Measurements from ENCODE around the gene COPS9.

Gene COPS9

DNA sequence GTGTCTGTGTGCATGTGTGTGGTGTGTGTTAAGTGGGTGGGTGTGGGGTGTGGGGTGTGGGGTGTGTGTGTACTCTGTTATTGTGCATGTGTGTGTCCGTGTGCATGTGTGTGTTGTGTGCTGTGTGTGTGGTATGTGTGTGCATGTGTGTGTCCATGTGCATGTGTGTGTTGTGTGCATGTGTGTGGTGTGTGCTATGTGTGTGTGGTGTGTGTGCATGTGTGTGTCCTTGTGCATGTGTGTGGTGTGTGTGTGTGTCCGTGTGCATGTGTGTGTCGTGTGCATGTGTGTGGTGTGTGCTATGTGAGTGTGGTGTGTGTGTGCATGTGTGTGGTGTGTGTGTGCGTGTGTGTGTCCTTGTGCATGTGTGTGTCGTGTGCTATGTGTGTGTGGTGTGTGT lies 11.3 kb upstream of the COPS9 start:
- DNase-seq, result no peak

DNA sequence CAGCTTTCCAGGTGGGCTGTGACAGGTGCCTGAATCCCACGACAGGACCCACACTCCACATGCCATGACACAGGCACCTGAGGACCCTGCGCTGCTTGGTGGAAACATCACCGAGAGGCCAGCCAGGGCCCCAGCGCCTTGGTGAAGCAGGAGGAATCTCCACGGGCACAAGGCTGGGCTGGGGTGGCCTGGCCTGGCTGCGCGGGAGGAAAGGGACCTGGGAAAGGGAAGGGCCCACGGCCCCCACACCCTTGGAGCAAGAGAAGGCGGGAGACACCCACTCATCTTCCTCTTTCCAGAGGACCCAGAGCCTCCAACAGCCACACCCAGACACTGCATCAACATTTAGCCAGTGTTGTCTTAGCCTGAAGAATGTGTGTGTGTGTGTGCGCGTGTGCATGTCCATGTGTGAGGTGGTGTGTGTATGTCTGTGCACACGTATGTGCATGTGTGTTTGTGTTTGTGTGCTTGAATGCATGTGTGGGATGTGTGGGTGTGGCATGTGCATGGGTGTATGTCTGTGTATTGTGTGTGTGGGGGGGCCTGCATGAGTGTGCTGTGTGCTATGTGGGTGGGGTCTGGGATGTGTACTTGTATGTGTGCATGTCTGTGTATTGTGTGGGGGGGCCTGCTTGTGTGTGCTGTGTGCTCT lies 10.6 kb upstream of the COPS9 start:
- no peak for DNase-seq

GRCh38 chr2:240146141-240146561 lies 10.0 kb upstream of the COPS9 start:
- no peak for DNase-seq

DNA sequence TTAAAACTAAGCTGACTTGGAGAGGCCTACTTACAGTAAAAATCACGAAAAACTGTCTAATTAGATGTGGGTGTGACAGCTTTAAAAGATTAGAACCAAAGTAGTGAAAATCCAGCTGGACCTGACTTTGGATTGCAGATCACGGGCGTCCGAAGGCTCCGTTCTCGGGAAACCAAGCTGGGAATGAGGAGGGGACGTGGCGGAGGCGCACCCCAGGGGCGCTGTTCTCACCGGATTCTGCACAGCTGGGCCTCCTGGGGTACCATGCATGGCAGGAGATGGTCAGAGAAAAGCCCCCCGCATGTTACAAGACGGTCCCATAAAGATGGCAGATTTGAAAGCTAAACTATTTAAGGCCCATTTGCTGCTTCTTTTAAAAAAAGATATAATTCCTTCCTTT lies 9.4 kb upstream of the COPS9 start:
- DNase-seq, result no peak

- no peak for DNase-seq
These were observed 8.7 kb upstream of the COPS9 start for GRCh38 chr2:240144649-240145261.

DNA sequence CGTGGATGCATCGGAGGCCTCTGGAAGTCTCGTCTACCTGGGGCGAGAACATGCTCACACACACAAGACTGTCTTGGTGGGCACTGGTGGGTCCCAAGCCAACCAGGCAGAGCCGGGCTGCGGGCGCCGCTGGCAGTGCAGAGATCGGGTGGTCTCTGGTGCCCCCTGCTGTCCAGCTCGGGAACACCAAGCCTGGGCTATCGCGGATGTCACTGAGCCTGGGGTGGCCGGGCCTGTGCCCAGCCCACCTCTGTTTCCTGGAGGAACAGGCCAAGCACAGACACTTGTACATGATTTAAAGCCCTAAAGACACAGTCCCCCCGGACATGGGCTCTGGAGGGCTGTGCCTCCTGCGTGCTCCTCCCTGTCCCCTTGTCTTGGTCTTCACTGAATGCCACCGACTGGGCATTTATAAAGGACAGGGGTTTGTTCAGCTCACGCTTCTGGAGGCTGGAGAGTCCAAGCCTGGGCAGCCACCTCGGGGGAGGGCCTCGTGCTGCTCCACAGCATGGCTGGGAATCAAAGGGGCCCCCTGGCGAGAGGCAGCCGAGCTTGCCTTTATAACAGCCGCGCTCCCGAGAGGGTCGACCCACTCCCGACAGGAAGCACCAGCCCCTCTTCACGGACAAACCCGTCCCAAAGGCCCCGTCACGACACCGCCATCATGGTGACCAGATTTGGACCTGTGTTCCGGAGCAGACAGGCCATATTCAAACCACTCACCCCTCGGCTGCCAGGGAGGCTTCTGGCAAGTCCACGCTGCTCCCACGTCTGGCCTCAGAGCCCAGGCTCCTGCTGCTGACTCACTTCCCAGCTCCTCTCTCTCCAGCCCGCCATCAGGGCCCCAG lies 7.9 kb upstream of the COPS9 start:
- DNase-seq, result peak; percentile 72

GRCh38 chr2:240143276-240143675 lies 7.2 kb upstream of the COPS9 start:
- no peak for DNase-seq

- no peak for DNase-seq
These were observed 6.8 kb upstream of the COPS9 start for GRCh38 chr2:240142859-240143258.

DNA sequence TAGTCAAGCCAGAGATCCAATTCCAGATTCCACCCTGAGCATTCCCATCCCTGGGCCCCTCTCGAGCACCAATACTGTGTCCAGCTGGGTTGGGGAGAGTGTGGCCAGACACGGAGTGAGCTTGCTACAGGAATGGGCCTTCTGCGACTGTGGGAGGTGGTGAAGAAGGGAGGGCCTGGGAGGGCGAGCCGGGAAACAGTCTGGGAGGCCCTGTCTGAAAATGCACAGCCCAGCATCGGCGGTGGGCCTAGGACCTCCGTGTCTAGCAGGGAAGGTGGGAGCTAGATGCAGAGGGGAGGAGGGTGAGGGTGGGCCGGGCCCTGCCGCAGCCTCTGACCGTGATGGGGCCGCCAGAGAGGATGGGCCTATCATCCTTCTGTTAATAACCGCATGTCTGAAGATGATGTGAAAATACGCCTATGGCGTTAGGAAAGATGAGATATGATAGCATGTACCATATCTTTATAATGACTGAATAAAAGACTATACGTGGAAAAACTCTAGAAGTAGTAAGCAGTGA lies 6.2 kb upstream of the COPS9 start:
- DNase-seq, result no peak

DNA sequence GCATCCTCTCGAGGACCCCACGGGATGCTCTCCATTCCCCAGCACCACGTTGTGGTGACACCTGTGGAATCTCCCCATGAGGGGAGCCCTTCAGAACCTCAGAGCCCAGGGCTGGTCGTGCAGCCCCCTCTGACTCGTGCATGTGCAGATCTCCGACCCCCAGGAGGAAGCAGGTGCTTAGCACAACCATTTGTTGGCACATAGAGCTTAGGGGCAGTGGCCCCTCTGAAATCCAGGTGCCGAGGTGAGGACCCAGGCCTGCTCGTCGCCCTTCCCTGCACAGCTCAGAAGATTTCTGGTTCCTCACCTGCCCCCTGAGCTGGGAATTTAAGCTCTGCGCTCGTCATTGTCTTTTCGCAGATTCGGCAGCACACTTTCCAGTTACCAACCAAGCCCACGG lies 5.6 kb upstream of the COPS9 start:
- DNase-seq, result no peak

GRCh38 chr2:240140920-240141319 lies 4.8 kb upstream of the COPS9 start:
- DNase-seq, result no peak

DNA sequence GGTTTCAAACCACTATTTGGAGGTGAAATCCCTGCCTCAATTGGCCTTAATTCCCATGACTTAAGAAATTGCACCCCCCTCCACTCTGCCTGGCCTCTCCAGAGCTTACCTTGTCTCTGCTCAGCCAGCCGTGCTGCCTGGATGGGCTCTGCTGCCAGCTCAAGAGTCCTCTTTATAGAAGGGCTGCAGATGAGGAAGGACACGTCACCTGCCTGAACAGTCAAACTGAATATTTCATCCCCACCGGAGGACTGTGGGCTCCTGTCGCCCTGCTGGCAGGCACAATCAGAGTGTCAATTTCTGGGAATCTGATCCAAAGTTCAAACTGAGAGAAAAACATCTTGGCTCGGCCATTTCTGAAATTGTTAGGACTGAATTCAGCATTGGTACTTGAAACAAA lies 4.4 kb upstream of the COPS9 start, which contains the start of gene OTOS:
TSS of gene OTOS (minus strand) at position 148 of the 400 bp plus-strand sequence. CDS start 332 bp downstream, outside the sequence.
- no peak for DNase-seq

DNA sequence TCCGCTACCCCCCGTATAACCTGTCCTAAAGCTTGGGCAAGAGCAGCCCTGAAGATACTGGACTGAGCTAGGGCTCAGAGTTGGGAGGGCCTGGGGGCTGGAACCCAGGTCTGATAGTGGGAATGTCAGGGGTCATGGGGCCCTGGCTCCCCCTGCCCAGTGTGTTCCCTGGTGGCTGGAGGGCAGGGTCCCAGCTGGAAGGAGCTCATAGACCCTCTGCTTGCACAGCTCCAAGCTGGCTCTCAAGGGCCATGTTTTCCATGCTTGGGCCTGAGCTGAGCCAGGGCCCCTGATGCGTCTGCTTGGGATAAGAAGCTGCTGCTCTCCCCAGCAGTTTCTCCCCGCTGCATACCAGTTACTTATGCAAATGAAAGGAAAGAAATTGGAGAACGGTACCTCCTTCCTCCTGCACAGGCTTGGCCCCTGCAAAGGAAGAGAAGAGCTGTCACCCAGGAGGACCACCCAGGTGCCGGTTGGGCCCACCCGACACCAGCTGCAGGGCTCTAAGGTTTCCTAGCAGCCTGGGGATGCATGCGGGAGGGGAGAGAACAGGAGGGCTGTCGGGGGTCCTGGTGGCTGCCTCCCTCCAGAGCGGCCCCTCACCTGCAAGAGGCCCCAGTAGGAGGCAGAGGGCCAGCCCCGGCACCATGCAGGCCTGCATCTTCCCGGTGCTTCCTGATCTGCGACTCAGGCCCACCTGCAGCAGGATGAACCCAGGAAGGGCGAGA lies 3.7 kb upstream of the COPS9 start:
- no peak for DNase-seq

- DNase-seq, result no peak
These were observed 2.9 kb upstream of the COPS9 start for GRCh38 chr2:240139011-240139441.

DNA sequence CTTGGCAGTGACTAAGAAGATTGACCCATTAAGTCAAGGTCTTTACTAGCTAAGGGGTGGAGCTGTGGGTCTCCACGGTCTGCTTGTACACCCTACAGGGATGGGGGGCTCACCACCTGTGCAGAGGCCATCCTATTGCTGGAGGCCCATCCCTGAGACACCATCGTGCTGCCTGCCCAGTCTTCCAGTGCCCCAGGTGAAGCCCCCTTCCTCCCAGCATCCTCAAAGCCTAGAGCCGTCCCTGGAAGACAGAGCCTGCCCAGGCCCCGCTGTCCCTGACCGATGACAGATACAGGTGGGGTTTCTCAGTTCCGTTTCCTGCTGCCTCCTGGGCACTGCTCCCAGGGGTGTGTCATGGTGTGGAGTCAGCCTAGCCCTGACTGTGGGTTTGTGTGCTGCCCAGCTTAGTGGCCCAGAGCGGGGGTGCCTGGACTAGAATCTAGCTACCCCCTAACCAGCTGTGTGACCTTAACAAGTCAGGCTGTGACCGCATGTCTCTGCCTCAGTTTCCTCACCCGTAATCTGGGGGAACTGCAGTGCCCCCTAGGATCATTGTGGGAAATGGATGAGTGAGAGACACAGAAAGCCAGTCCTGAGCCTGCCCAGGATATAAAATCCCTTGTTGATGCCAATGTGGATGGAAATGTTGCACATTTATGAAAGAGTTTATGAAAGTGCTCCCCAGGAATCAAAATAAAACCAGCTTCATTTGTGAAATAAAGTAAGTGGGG lies 2.3 kb upstream of the COPS9 start:
- DNase-seq, result no peak

DNA sequence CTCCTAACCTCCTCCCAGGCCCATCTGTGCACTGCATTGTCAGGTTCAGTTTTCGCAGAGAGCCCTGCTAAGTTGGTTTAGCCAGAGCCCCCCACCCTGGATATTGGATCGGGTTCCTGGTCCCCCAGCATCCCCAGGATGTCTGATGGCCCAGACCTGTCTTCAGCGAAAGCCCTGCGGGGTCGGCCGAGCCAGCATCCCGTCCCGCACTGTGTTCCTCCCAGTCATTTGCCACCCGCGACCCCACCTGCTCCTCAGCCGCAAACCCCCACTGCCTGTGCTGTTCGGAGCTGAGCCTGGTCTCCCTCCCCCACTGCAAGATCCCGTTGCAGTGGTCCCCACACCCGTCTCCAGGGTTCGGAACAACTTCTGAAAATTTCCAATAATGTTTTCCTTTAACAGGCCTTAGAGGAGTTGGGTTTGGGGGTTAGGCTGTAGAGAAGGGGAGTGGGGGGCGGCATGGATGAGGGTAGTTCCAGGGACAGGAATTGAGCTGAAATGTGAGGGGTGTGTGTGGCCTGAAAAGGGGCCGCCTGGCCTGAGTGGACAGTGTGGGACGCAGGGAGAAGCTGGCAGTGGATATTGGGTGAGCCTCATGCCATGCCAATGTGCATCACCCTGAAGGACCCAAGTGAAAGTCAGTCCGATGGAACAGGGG lies 1.6 kb upstream of the COPS9 start:
- no peak for DNase-seq

DNA sequence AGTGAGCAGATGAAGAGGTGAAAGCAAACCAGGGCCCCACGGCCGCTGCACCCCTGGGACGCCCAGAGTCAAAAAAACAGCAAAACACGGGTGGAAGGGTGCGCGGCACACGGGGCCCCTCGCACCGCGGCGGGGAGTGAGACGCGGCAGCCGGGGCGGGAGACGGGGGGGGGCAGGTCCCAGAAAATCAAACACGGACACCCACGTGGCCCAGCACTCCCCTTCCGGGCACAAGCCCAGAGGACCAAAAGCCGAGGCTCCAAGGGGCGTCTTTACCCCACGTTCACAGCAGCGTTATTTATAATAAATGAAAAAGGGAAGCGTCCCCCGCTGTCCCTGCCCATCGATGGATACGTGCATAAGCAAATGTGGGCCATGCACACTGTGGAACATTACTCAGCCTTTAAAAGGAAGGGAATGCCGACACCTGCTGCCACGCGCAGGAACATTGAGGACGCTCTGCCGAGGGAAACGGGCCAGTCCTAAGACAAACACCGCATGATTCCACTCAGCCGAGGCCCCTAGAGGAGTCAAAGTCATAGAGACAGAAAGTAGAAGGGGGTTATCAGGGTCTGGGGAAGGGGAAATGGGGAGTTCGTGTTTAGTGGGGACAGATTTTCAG lies 677 bp upstream of the COPS9 start:
- DNase-seq, result no peak

- peak; percentile 14 for DNase-seq
These were observed 446 bp downstream of the COPS9 start for GRCh38 chr2:240135706-240136012.

- no peak for DNase-seq
These were observed 1.1 kb downstream of the COPS9 start for GRCh38 chr2:240134956-240135520.

GRCh38 chr2:240134466-240134865 lies 1.6 kb downstream of the COPS9 start:
- DNase-seq, result no peak

DNA sequence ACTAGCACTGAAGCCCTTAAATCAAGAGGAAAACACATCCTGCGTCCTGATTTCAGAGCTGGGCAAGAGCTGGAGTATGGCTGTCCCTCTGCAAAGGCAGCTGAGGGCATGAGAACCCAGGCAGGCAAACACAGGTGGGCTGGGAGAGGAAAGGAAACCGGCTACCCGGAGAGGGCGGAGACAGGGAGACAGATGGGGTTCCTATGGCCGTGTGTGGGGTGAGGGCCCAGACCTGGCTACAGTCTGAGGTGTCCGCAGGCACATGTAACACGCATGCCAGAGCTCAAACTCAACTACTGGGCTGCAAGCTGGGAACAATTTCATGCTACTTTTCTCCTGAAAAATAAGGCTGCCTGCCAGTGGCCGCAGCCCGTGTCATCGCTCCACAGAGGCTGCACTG lies 2.7 kb downstream of the COPS9 start:
- DNase-seq, result no peak
